CD4-positive, alpha-beta T cell treated with Interleukin-15 for 1 hour (primary cell): Measurements from ENCODE around the gene COL8A1.
"Not testable (repeated sequence)": the region's sequence is repeated elsewhere in the genome, so short reads cannot be mapped to it uniquely, and the experiment has no call there.

Experiments used
- DNase-seq: peaks from one replicate; pipeline ENCODE4 v3.0.0-alpha.2; 2020

Gene COL8A1

GRCh38 chr3:99712291-99712954 lies 74.0 kb downstream of the COL8A1 start:
- no peak for DNase-seq

- DNase-seq: no peak
Observed at GRCh38 chr3:99713440-99713839, 75.0 kb downstream of the COL8A1 start.

GRCh38 chr3:99714146-99714545 lies 75.8 kb downstream of the COL8A1 start:
- DNase-seq: no peak

- DNase-seq: no peak
Observed at GRCh38 chr3:99714575-99714974, 76.2 kb downstream of the COL8A1 start.

- no peak for DNase-seq
Observed at GRCh38 chr3:99716463-99716995, 78.1 kb downstream of the COL8A1 start.

GRCh38 chr3:99720985-99721632 lies 82.7 kb downstream of the COL8A1 start:
- DNase-seq: no peak

GRCh38 chr3:99721633-99722007 lies 83.2 kb downstream of the COL8A1 start:
- DNase-seq: no peak

- DNase-seq: no peak
Observed at GRCh38 chr3:99724276-99724675, 85.9 kb downstream of the COL8A1 start.

GRCh38 chr3:99730870-99731269 lies 92.5 kb downstream of the COL8A1 start:
- no peak for DNase-seq

- DNase-seq: no peak
Observed at GRCh38 chr3:99731499-99731898, 93.1 kb downstream of the COL8A1 start.

- DNase-seq: not testable (repeated sequence)
Observed at GRCh38 chr3:99740371-99740770, 102.0 kb downstream of the COL8A1 start.

GRCh38 chr3:99741588-99741987 lies 103.2 kb downstream of the COL8A1 start:
- no peak for DNase-seq

- DNase-seq: no peak
Observed at GRCh38 chr3:99747915-99748314, 109.5 kb downstream of the COL8A1 start.

GRCh38 chr3:99751649-99752048 lies 113.3 kb downstream of the COL8A1 start:
- no peak for DNase-seq

- DNase-seq: no peak
Observed at GRCh38 chr3:99753268-99753975, 115.0 kb downstream of the COL8A1 start.

- DNase-seq: no peak
Observed at GRCh38 chr3:99755831-99756230, 117.4 kb downstream of the COL8A1 start.

GRCh38 chr3:99757966-99758365 lies 119.6 kb downstream of the COL8A1 start:
- no peak for DNase-seq

- DNase-seq: no peak
Observed at GRCh38 chr3:99758502-99759177, 120.2 kb downstream of the COL8A1 start.

GRCh38 chr3:99760031-99760430 lies 121.6 kb downstream of the COL8A1 start:
- no peak for DNase-seq

- DNase-seq: no peak
Observed at GRCh38 chr3:99760629-99761028, 122.2 kb downstream of the COL8A1 start.

GRCh38 chr3:99761415-99762165 lies 123.2 kb downstream of the COL8A1 start:
- DNase-seq: no peak

GRCh38 chr3:99762901-99763300 lies 124.5 kb downstream of the COL8A1 start:
- no peak for DNase-seq

- no peak for DNase-seq
Observed at GRCh38 chr3:99764377-99764776, 126.0 kb downstream of the COL8A1 start.
